A549 (cell line): ENCODE results near the gene STAT2. TPM values are rescaled to one million over a fixed set of nuclear protein-coding genes. Genes with fewer than 3 reads are reported as not detected.

Experiments used
- ATAC-seq, 2 experiments: fragments of 200-7000 bp in 1 of 2; fragments of >200 bp in 1 of 2; cut with Nextera tagmentation in 1 of 2; cut with Tn5 transposase in 1 of 2; 3 replicates each; pipeline versions ENCODE4 v1.8.0 to v1.9.1; 2018 to 2020; ENCODE audit warnings: mild to moderate bottlenecking in 1 of 2, moderate library complexity in 1 of 2
- CTCF ChIA-PET: fragments of 300-600 bp; sonication (Branson Sonifier 250); formaldehyde crosslinking; extraction: SDS; loops from one replicate; lab custom pipeline; 2021; ENCODE audit warnings: antibody characterized with exemption, inconsistent platforms; lab: Yijun Ruan, JAX
- POLR2A ChIA-PET: fragments of 350-600 bp; formaldehyde crosslinking; extraction: SDS; loops from one replicate; lab custom pipeline; 2021; ENCODE audit warnings: antibody characterized with exemption, inconsistent platforms; lab: Yijun Ruan, JAX
- DNase-seq, 2 experiments: peaks; one replicate each; pipeline versions ENCODE4 v3.0.0 to v3.0.0-alpha.2; 2011 to 2016; ENCODE audit warnings: low read depth in 1 of 2, low spot score in 1 of 2
- FAIRE-seq: peaks from 2 replicates; lab custom pipeline; 2011; peaks lifted over from hg19 to GRCh38; lab: Jason Lieb, UNC
- H3K27ac ChIP-seq, 2 experiments: fragments of >200 bp; sonication (Bioruptor Twin); formaldehyde crosslinking; 3 replicates each; pipeline ENCODE4 v1.5.1; 2016 to 2017
- H3K4me1 ChIP-seq: fragments of >200 bp; sonication (Bioruptor Twin); formaldehyde crosslinking; 3 replicates; pipeline ENCODE4 v1.6.1; 2016
- H3K4me2 ChIP-seq: fragments of >200 bp; sonication (Bioruptor Twin); formaldehyde crosslinking; 3 replicates; pipeline ENCODE4 v1.6.1; 2016
- H3K4me3 ChIP-seq: fragments of >200 bp; sonication (Bioruptor Twin); formaldehyde crosslinking; 3 replicates; pipeline ENCODE4 v1.5.1; 2016
- H3K9me3 ChIP-seq: fragments of >200 bp; sonication (Bioruptor Twin); formaldehyde crosslinking; 3 replicates; pipeline ENCODE4 v1.6.1; 2016
- BHLHE40 ChIP-seq: IDR thresholded peaks from 2 replicates; pipeline ENCODE4 v1.6.1; 2012; ENCODE audit warnings: low read depth, low read length, inconsistent platforms
- CBX2 ChIP-seq: fragments of 200-600 bp; sonication (generic); IDR thresholded peaks from 2 replicates; pipeline ENCODE4 v1.6.1; 2016; ENCODE audit warnings: low read depth, mild to moderate bottlenecking, borderline replicate concordance
- CEBPB ChIP-seq, 2 experiments: fragments of >200 bp in 1 of 2; sonication (Bioruptor Twin) in 1 of 2; formaldehyde crosslinking in 1 of 2; IDR thresholded peaks; 2 replicates each; pipeline ENCODE4 v1.6.1; 2012 to 2016
- CHD2 ChIP-seq: fragments of 150-350 bp; IDR thresholded peaks from 2 replicates; pipeline ENCODE4 v1.6.1; 2014; ENCODE audit warnings: low read length; ENCODE audit not compliant: partially characterized antibody
- CHD4 ChIP-seq: fragments of 200-600 bp; sonication (generic); IDR thresholded peaks from 2 replicates; pipeline ENCODE4 v1.6.1; 2016; ENCODE audit warnings: antibody characterized with exemption, mild to moderate bottlenecking, borderline replicate concordance
- EHMT2 ChIP-seq: fragments of 200-600 bp; sonication (generic); IDR thresholded peaks from 2 replicates; pipeline ENCODE4 v1.6.1; 2016; ENCODE audit warnings: antibody characterized with exemption, low read depth, mild to moderate bottlenecking, moderate library complexity
- EP300 ChIP-seq, 2 experiments: fragments of >200 bp; sonication (Bioruptor Twin); formaldehyde crosslinking; IDR thresholded peaks; 2 replicates in 1 of 2; 3 replicates in 1 of 2; pipeline ENCODE4 v1.6.1; 2016 to 2017
- ESRRA ChIP-seq: fragments of 150-350 bp; IDR thresholded peaks from 2 replicates; pipeline ENCODE4 v1.6.1; 2014; ENCODE audit warnings: mild to moderate bottlenecking, low read length, borderline replicate concordance
- GATA3 ChIP-seq: IDR thresholded peaks from 2 replicates; pipeline ENCODE4 v1.6.1; 2012; ENCODE audit warnings: borderline replicate concordance
- HDAC2 ChIP-seq: fragments of 200-600 bp; sonication (generic); IDR thresholded peaks from 2 replicates; pipeline ENCODE4 v1.6.1; 2016
- HEYL ChIP-seq: fragments of 250-450 bp; sonication (Bioruptor Pico); IDR thresholded peaks from 2 replicates; pipeline ENCODE4 v1.8.0; 2021; ENCODE audit warnings: mild to moderate bottlenecking, moderate library complexity
- HOXB5 ChIP-seq: fragments of 250-450 bp; sonication (Bioruptor Pico); IDR thresholded peaks from 2 replicates; pipeline ENCODE4 v1.5.0; 2020; ENCODE audit warnings: mild to moderate bottlenecking, moderate library complexity
- JUNB ChIP-seq: fragments of >200 bp; sonication (Bioruptor Twin); formaldehyde crosslinking; IDR thresholded peaks from 2 replicates; pipeline ENCODE4 v1.6.1; 2016
- KDM1A ChIP-seq: fragments of 200-600 bp; sonication (generic); IDR thresholded peaks from 2 replicates; pipeline ENCODE4 v1.6.1; 2016; ENCODE audit warnings: low read depth, mild to moderate bottlenecking
- MAX ChIP-seq: IDR thresholded peaks from 2 replicates; pipeline ENCODE4 v1.6.1; 2012
- MAZ ChIP-seq: fragments of 150-350 bp; IDR thresholded peaks from 2 replicates; pipeline ENCODE4 v1.6.1; 2014; ENCODE audit warnings: antibody characterized with exemption, low read depth, low read length, borderline replicate concordance
- NFE2L2 ChIP-seq: fragments of 150-350 bp; conservative IDR thresholded peaks from 2 replicates; pipeline ENCODE4 v1.6.1; 2014; ENCODE audit warnings: low read length
- NR3C1 ChIP-seq: fragments of >200 bp; sonication (Bioruptor Twin); formaldehyde crosslinking; IDR thresholded peaks from 3 replicates; pipeline ENCODE4 v1.6.1; 2017
- RAD21 ChIP-seq, 2 experiments: fragments of >200 bp in 1 of 2; sonication (Bioruptor Twin) in 1 of 2; formaldehyde crosslinking in 1 of 2; IDR thresholded peaks in 1 of 2; conservative IDR thresholded peaks in 1 of 2; 2 replicates in 1 of 2; 3 replicates in 1 of 2; pipeline ENCODE4 v1.6.1; 2012 to 2018; ENCODE audit warnings: inconsistent platforms in 1 of 2
- RFX5 ChIP-seq: fragments of 450-650 bp; IDR thresholded peaks from 2 replicates; pipeline ENCODE4 v1.7.1; 2014; ENCODE audit warnings: antibody characterized with exemption, mild to moderate bottlenecking, moderate library complexity
- RNF2 ChIP-seq: fragments of 200-600 bp; sonication (generic); IDR thresholded peaks from 2 replicates; pipeline ENCODE4 v1.6.1; 2016; ENCODE audit warnings: low read depth, mild to moderate bottlenecking, antibody characterized with exemption, moderate library complexity, borderline replicate concordance
- SMC3 ChIP-seq: fragments of >200 bp; sonication (Bioruptor Twin); formaldehyde crosslinking; IDR thresholded peaks from 3 replicates; pipeline ENCODE4 v1.6.1; 2018; ENCODE audit warnings: inconsistent platforms
- TFCP2L1 ChIP-seq: fragments of 250-450 bp; sonication (Bioruptor Pico); IDR thresholded peaks from 2 replicates; pipeline ENCODE4 v1.5.0; 2021; ENCODE audit warnings: mild to moderate bottlenecking
- TP53 ChIP-seq: fragments of 250-450 bp; sonication (Bioruptor Pico); IDR thresholded peaks from 2 replicates; pipeline ENCODE4 v1.5.0; 2021; ENCODE audit warnings: mild to moderate bottlenecking, moderate library complexity
- ZNF302 ChIP-seq: fragments of 250-450 bp; sonication (Bioruptor Pico); IDR thresholded peaks from 2 replicates; pipeline ENCODE4 v1.9.0; 2021; ENCODE audit warnings: inconsistent platforms, mild to moderate bottlenecking, moderate library complexity
- ZSCAN20 ChIP-seq: fragments of 250-450 bp; sonication (Bioruptor Pico); IDR thresholded peaks from 2 replicates; pipeline ENCODE4 v1.8.0; 2022; ENCODE audit warnings: mild to moderate bottlenecking, moderate library complexity
- WGBS: methylation state at CpG from one replicate; pipeline ENCODE4 v1.1.6; 2017; ENCODE audit errors: missing lambda C conversion rate; 5-methylcytosine and 5-hydroxymethylcytosine counted together
- polyA plus RNA-seq, 4 experiments: library from polyadenylated mRNA; depleted of rRNA in 3 of 4; stranded (reverse); fragments of >200 nt; fragmentation: RNase III in 1 of 4; extraction: RNeasy Plus Mini Kit Qiagen cat#74134 plus additional on column Dnase treatment in 1 of 4; gene quantifications; 2 replicates in 3 of 4; 3 replicates in 1 of 4; pipeline ENCODE4 v1.2.3, GENCODE V29; 2011 to 2017
- TF ChIP-seq, protein P1 (sequence below): fragments of 450-650 bp; IDR thresholded peaks from 2 replicates; pipeline ENCODE4 v1.6.1; 2014; ENCODE audit warnings: antibody characterized with exemption
- TF ChIP-seq, protein P2 (sequence below): fragments of 250-450 bp; sonication (Bioruptor Pico); IDR thresholded peaks from 2 replicates; pipeline ENCODE4 v1.5.0; 2021; ENCODE audit warnings: mild to moderate bottlenecking, moderate library complexity, borderline replicate concordance
- TF ChIP-seq, protein P3 (sequence below): fragments of 250-450 bp; sonication (Bioruptor Pico); IDR thresholded peaks from 2 replicates; pipeline ENCODE4 v1.5.0; 2020; ENCODE audit warnings: low read depth, mild to moderate bottlenecking, moderate library complexity
- TF ChIP-seq, protein P4 (sequence below): fragments of >200 bp; sonication (Bioruptor Twin); formaldehyde crosslinking; IDR thresholded peaks from 2 replicates; pipeline ENCODE4 v1.6.1; 2016
- TF ChIP-seq, protein P5 (sequence below): fragments of 150-350 bp; IDR thresholded peaks from 2 replicates; pipeline ENCODE4 v1.6.1; 2014; ENCODE audit warnings: low read depth, mild to moderate bottlenecking, low read length

The STAT2 gene
- polyA plus RNA-seq, 2 of the 4 experiments (the other 2 are of a cell fraction), result 22.2 to 29.5 TPM

DNA sequence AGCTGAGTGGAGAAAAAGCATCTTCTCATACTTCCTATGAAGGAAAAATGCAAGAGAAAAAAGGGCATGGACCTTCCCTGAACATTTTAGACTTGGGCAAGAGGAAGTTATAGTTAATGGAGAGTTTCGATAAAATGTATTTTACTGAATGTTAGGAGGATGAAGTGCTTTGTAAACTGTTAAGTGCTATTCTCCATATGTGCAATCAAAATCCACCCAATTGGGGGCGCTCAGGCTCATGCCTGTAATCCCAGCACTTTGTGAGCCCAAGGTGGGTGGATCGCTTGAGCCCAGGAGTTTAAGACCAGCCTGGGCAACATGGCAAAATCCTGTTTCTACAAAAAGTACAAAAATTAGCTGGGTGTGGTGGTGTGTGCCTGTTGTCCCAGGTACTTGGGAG is 42.2 kb downstream of the STAT2 start:
- TF ChIP-seq HOXB5 (no peak), RAD21 (conservative IDR thresholded peaks at IDR 0.05 in 1 of 2, IDR thresholded peaks at IDR 0.05 in 1 of 2) (0 out of 5 replicates have a peak, but pooled peaks of 1 of the 2 experiments have one; percentile 16)
- 81% methylated on average over 3 of the region's 3 CpGs for WGBS
- no peak for FAIRE-seq
- Histone ChIP-seq H3K4me3 (no peak overlapping the region), H3K4me1 (peaks cover 11% of the 10 kb centered on the region), H3K4me2 (no peak overlapping the region), H3K27ac (no peak overlapping the region), H3K9me3 (no peaks in the 10 kb centered on the region)
- ATAC-seq, result no peak
- ChIA-PET CTCF (interaction anchor here (1.1 to 2.5 kb wide), 4 partner anchors 10 to 146 kb away, joined by 3 to 7 read pairs (median 6); partner anchors contain the start of genes ANKRD52 and PAN2), POLR2A (no interaction called here)
- no peak for DNase-seq

GRCh38 chr12:56315622-56316473 is 44.1 kb downstream of the STAT2 start, which contains the start of gene CNPY2:
CNPY2 (minus strand) TSS chr12:56315988; CDS start chr12:56315217, 771 bp downstream.
- H3K4me2 ChIP-seq, result peak within 1 kb of the TSS; percentile 79
- peak; percentile 97 to 100 for DNase-seq
- H3K9me3 ChIP-seq, result no peaks in the 10 kb centered on the region
- CTCF ChIA-PET, result interaction anchor here (0.5 to 2.5 kb wide), 16 partner anchors 10 to 152 kb away, joined by 3 to 14 read pairs (median 4); partner anchors contain the start of genes ANKRD52, MIP, PAN2 and SMARCC2
- POLR2A ChIA-PET, result interaction anchor here (0.6 to 3.1 kb wide), 16 partner anchors 8 to 402 kb away, joined by 3 to 20 read pairs (median 5); partner anchors contain the start of genes COQ10A, CS, IL23A and PA2G4
- H3K27ac ChIP-seq, result peak within 1 kb of the TSS; percentile 94 to 96
- peak; percentile 97 for ATAC-seq
- H3K4me1 ChIP-seq, result peaks cover 11% of the 10 kb centered on the region
- H3K4me3 ChIP-seq, result peak within 1 kb of the TSS; percentile 93
- FAIRE-seq, result peak; percentile 56
- 2% methylated on average over 58 of the region's 62 CpGs for WGBS
- TF ChIP-seq KDM1A (no peak), CHD2 (peak; percentile 93), GATA3 (0 out of 2 replicates have a peak, but pooled peaks have one; percentile 34), MAZ (no peak), EHMT2 (no peak), NR3C1 (no peak), CEBPB (IDR thresholded peaks at IDR 0.05) (0 out of 4 replicates have a peak, but pooled peaks of 1 of the 2 experiments have one; percentile 40), RAD21 (conservative IDR thresholded peaks at IDR 0.05 in 1 of 2, IDR thresholded peaks at IDR 0.05 in 1 of 2) (peak; percentile 30 to 54; a peak in 2 of 5 replicates), NFE2L2 (no peak; the same call in 1 of the 2 replicates), HDAC2 (no peak), JUNB (no peak), EP300 (IDR thresholded peaks at IDR 0.05) (no peak), RFX5 (no peak), BHLHE40 (no peak), RNF2 (no peak), CBX2 (no peak), HOXB5 (no peak), MAX (peak; percentile 93), ZNF302 (CRISPR knock-in tag) (no peak), HEYL (CRISPR knock-in tag) (no peak), CHD4 (no peak), ZSCAN20 (CRISPR knock-in tag) (no peak), ESRRA (no peak), TP53 (no peak), SMC3 (no peak; the same call in 2 of the 3 replicates), TFCP2L1 (CRISPR knock-in tag) (no peak)
- TF ChIP-seq, protein P1, sequence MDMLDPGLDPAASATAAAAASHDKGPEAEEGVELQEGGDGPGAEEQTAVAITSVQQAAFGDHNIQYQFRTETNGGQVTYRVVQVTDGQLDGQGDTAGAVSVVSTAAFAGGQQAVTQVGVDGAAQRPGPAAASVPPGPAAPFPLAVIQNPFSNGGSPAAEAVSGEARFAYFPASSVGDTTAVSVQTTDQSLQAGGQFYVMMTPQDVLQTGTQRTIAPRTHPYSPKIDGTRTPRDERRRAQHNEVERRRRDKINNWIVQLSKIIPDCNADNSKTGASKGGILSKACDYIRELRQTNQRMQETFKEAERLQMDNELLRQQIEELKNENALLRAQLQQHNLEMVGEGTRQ, result peak; percentile 91
- TF ChIP-seq, protein P2, sequence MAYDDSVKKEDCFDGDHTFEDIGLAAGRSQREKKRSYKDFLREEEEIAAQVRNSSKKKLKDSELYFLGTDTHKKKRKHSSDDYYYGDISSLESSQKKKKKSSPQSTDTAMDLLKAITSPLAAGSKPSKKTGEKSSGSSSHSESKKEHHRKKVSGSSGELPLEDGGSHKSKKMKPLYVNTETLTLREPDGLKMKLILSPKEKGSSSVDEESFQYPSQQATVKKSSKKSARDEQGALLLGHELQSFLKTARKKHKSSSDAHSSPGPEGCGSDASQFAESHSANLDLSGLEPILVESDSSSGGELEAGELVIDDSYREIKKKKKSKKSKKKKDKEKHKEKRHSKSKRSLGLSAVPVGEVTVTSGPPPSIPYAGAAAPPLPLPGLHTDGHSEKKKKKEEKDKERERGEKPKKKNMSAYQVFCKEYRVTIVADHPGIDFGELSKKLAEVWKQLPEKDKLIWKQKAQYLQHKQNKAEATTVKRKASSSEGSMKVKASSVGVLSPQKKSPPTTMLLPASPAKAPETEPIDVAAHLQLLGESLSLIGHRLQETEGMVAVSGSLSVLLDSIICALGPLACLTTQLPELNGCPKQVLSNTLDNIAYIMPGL (CRISPR knock-in tag), result no peak
- TF ChIP-seq, protein P3, sequence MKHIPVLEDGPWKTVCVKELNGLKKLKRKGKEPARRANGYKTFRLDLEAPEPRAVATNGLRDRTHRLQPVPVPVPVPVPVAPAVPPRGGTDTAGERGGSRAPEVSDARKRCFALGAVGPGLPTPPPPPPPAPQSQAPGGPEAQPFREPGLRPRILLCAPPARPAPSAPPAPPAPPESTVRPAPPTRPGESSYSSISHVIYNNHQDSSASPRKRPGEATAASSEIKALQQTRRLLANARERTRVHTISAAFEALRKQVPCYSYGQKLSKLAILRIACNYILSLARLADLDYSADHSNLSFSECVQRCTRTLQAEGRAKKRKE (CRISPR knock-in tag), result no peak
- TF ChIP-seq, protein P4, sequence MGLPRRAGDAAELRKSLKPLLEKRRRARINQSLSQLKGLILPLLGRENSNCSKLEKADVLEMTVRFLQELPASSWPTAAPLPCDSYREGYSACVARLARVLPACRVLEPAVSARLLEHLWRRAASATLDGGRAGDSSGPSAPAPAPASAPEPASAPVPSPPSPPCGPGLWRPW, result no peak
- TF ChIP-seq, protein P5, sequence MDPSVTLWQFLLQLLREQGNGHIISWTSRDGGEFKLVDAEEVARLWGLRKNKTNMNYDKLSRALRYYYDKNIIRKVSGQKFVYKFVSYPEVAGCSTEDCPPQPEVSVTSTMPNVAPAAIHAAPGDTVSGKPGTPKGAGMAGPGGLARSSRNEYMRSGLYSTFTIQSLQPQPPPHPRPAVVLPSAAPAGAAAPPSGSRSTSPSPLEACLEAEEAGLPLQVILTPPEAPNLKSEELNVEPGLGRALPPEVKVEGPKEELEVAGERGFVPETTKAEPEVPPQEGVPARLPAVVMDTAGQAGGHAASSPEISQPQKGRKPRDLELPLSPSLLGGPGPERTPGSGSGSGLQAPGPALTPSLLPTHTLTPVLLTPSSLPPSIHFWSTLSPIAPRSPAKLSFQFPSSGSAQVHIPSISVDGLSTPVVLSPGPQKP, result no peak
